Retinal pigment epithelial cell (primary cell): Measurements from ENCODE around the gene CRB3.

Experiments used
- DNase-seq: peaks from one replicate; pipeline ENCODE4 v3.0.0-alpha.2; 2010; ENCODE audit warnings: low read depth
- H3K4me3 ChIP-seq: 2 replicates; pipeline ENCODE4 v1.5.1; 2011; ENCODE audit warnings: mild to moderate bottlenecking, low read length, control low read depth, moderate library complexity
- TF ChIP-seq, protein P1 (sequence below): conservative IDR thresholded peaks from 2 replicates; pipeline ENCODE4 v1.5.1; 2011; ENCODE audit warnings: low read depth, low read length, control low read depth, inconsistent platforms

The CRB3 gene

GRCh38 chr19:6440905-6441304, 23.2 kb upstream of the CRB3 start:
- no peak for DNase-seq
- TF ChIP-seq, protein P1, sequence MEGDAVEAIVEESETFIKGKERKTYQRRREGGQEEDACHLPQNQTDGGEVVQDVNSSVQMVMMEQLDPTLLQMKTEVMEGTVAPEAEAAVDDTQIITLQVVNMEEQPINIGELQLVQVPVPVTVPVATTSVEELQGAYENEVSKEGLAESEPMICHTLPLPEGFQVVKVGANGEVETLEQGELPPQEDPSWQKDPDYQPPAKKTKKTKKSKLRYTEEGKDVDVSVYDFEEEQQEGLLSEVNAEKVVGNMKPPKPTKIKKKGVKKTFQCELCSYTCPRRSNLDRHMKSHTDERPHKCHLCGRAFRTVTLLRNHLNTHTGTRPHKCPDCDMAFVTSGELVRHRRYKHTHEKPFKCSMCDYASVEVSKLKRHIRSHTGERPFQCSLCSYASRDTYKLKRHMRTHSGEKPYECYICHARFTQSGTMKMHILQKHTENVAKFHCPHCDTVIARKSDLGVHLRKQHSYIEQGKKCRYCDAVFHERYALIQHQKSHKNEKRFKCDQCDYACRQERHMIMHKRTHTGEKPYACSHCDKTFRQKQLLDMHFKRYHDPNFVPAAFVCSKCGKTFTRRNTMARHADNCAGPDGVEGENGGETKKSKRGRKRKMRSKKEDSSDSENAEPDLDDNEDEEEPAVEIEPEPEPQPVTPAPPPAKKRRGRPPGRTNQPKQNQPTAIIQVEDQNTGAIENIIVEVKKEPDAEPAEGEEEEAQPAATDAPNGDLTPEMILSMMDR = no peak
- no peak overlapping the region for H3K4me3 ChIP-seq

DNA sequence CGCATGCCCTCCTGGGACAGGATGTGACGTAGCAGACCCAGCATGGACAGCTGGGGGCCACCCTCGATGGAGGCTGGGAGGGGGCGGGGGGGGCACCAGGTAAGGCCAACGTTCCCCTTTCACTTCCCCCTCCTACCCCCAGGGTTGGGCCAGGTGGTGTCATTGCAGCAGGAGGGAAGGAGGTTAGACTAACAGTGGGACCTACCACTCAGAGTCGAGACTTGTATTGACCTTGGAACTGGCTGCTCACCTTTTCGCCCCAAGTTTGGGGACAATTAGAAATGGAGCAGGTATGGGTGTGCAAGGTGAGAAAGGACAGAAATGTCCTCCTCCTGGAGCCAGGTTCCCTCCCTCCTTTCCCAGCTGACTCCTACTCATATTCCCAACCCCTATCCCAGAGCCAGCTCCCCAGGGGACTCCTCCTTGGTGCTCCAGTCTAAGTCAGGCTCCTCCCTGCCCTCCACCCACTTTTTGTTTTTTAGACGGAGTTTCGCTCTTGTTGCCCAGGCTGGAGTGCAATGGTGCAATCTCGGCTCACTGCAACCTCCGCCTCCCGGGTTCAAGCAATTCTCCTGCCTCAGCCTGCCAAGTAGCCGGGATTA, 21.9 kb upstream of the CRB3 start:
- TF ChIP-seq, protein P1 = no peak
- DNase-seq = no peak
- no peak overlapping the region for H3K4me3 ChIP-seq

- TF ChIP-seq, protein P1 = no peak
- DNase-seq = no peak
- H3K4me3 ChIP-seq = no peak overlapping the region
Observed at GRCh38 chr19:6443986-6444385, 20.1 kb upstream of the CRB3 start.

DNA sequence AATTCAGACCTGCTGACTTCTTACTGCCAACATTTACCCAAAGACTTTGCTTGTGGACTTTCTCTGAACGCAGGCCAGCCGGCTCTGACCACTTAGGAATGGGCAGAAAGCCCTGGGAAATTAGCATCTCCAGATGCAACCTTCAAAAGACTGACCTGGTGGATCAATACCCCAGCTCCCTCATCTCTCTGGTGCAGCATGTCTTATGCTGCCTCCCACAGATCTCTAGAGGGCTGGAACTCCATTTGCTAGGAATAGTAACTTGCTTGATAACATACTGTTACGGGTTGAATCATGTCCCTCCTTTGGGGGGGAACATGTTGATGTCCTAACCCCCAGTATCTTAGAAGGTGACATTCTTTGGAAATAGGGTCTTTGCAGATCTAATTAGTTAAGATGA, 17.6 kb upstream of the CRB3 start:
- no peak overlapping the region for H3K4me3 ChIP-seq
- DNase-seq = no peak
- TF ChIP-seq, protein P1 = no peak

- DNase-seq = no peak
- no peak overlapping the region for H3K4me3 ChIP-seq
- TF ChIP-seq, protein P1 = no peak
Observed at GRCh38 chr19:6448045-6448444, 16.0 kb upstream of the CRB3 start.

- DNase-seq = no peak
- no peak overlapping the region for H3K4me3 ChIP-seq
- TF ChIP-seq, protein P1 = no peak
Observed at GRCh38 chr19:6450166-6450565, 13.9 kb upstream of the CRB3 start.

- no peak for DNase-seq
- no peak overlapping the region for H3K4me3 ChIP-seq
- TF ChIP-seq, protein P1 = no peak
Observed at GRCh38 chr19:6451583-6452222, 12.4 kb upstream of the CRB3 start.
